MM.1S (cell line): ENCODE results near the gene CCDC169.

Source experiments
- EZH2 ChIP-seq: fragments of 300-600 bp; sonication (generic); optimal IDR thresholded peaks from 2 replicates; pipeline ENCODE3; 2017; ENCODE audit warnings: low read depth, mild to moderate bottlenecking, antibody characterized with exemption, low read length, mixed read lengths
- TF ChIP-seq, protein P1 (sequence below): fragments of 300-600 bp; sonication (generic); IDR thresholded peaks from 2 replicates; pipeline ENCODE4 v1.5.1; 2016; ENCODE audit warnings: antibody characterized with exemption, low read length, mixed read lengths

DNA sequence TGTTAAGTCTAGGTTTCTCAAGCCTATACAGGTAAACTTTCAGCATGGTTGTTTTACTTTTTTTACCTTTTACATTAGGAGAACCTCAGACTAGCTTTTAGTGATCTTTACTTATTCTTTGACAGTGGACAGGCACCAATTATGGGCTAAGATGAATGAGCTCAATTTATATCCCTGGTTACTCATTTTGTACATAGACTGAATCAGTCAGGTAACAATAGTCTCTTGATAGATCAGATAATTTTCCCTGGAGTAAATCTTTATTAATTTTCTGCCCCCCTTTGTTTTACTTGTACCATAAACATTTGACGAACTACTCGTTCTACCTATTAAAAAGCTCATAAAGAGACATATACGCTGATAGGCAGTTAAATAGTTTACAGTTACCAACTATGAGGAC lies 25.8 kb upstream of the CCDC169 start:
- TF ChIP-seq EZH2 = no peak
- TF ChIP-seq, protein P1, sequence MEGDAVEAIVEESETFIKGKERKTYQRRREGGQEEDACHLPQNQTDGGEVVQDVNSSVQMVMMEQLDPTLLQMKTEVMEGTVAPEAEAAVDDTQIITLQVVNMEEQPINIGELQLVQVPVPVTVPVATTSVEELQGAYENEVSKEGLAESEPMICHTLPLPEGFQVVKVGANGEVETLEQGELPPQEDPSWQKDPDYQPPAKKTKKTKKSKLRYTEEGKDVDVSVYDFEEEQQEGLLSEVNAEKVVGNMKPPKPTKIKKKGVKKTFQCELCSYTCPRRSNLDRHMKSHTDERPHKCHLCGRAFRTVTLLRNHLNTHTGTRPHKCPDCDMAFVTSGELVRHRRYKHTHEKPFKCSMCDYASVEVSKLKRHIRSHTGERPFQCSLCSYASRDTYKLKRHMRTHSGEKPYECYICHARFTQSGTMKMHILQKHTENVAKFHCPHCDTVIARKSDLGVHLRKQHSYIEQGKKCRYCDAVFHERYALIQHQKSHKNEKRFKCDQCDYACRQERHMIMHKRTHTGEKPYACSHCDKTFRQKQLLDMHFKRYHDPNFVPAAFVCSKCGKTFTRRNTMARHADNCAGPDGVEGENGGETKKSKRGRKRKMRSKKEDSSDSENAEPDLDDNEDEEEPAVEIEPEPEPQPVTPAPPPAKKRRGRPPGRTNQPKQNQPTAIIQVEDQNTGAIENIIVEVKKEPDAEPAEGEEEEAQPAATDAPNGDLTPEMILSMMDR = no peak
